Measurements from ENCODE around the gene SFXN5. TPM values are rescaled to one million over a fixed set of nuclear protein-coding genes. Genes with fewer than 3 reads are reported as not detected.

The SFXN5 gene
- polyA plus RNA-seq, 3 donors from 2014 or later: 2.4 to 4.5 (median 3.3) TPM

GRCh38 chr2:72999729-73000725 lies 71.5 kb downstream of the SFXN5 start:
- no peak for DNase-seq
- no peaks in the 10 kb centered on the region for H3K27me3 Mint-ChIP-seq (ENCODE audit: low read depth in 3 of 3)
- no peaks in the 10 kb centered on the region for H3K4me1 Mint-ChIP-seq
- no peaks in the 10 kb centered on the region for H3K9me3 Mint-ChIP-seq
- peaks cover 0 to 3% (median 0%) of the 10 kb centered on the region in 3 donors for H3K36me3 Mint-ChIP-seq
- H3K27ac Mint-ChIP-seq: no peak overlapping the region
- no peak overlapping the region for H3K4me3 Mint-ChIP-seq

GRCh38 chr2:72998724-72999123 lies 72.8 kb downstream of the SFXN5 start:
- no peaks in the 10 kb centered on the region for H3K27me3 Mint-ChIP-seq (ENCODE audit: low read depth in 3 of 3)
- H3K27ac Mint-ChIP-seq: no peak overlapping the region
- H3K9me3 Mint-ChIP-seq: no peaks in the 10 kb centered on the region
- peaks cover 0 to 2% (median 0%) of the 10 kb centered on the region in 3 donors for H3K36me3 Mint-ChIP-seq
- no peaks in the 10 kb centered on the region for H3K4me1 Mint-ChIP-seq
- no peak overlapping the region for H3K4me3 Mint-ChIP-seq
- no peak for DNase-seq

GRCh38 chr2:72998234-72998651 lies 73.3 kb downstream of the SFXN5 start:
- Mint-ChIP-seq H3K4me1 (no peaks in the 10 kb centered on the region), H3K4me3 (no peak overlapping the region), H3K27me3 (ENCODE audit: low read depth in 3 of 3) (no peaks in the 10 kb centered on the region), H3K9me3 (no peaks in the 10 kb centered on the region), H3K27ac (no peak overlapping the region), H3K36me3 (no peaks in the 10 kb centered on the region)
- no peak for DNase-seq

- H3K27me3 Mint-ChIP-seq (ENCODE audit: low read depth in 3 of 3): no peaks in the 10 kb centered on the region
Measured at GRCh38 chr2:72996117-72996502, 75.4 kb downstream of the SFXN5 start.

GRCh38 chr2:72995430-72996116 lies 75.9 kb downstream of the SFXN5 start:
- no peak for DNase-seq
- Mint-ChIP-seq H3K27ac (no peak overlapping the region), H3K4me1 (no peaks in the 10 kb centered on the region), H3K4me3 (no peak overlapping the region), H3K9me3 (no peaks in the 10 kb centered on the region), H3K27me3 (ENCODE audit: low read depth in 3 of 3) (no peaks in the 10 kb centered on the region), H3K36me3 (no peaks in the 10 kb centered on the region)

More at GRCh38 chr2:72996117-72996502, 75.4 kb downstream of the SFXN5 start:
- Mint-ChIP-seq H3K36me3 (no peaks in the 10 kb centered on the region), H3K9me3 (no peaks in the 10 kb centered on the region), H3K4me3 (no peak overlapping the region), H3K4me1 (no peaks in the 10 kb centered on the region), H3K27ac (no peak overlapping the region)
- DNase-seq: no peak

- Mint-ChIP-seq H3K36me3 (no peaks in the 10 kb centered on the region), H3K27ac (no peak overlapping the region)
Measured at GRCh38 chr2:72994991-72995380, 76.5 kb downstream of the SFXN5 start.

GRCh38 chr2:72994282-72994990 lies 77.1 kb downstream of the SFXN5 start:
- DNase-seq: no peak
- Mint-ChIP-seq H3K27me3 (ENCODE audit: low read depth in 3 of 3) (no peaks in the 10 kb centered on the region), H3K9me3 (no peaks in the 10 kb centered on the region)

More at GRCh38 chr2:72994991-72995380, 76.5 kb downstream of the SFXN5 start:
- H3K4me1 Mint-ChIP-seq: no peaks in the 10 kb centered on the region
- no peaks in the 10 kb centered on the region for H3K9me3 Mint-ChIP-seq
- no peak overlapping the region for H3K4me3 Mint-ChIP-seq
- DNase-seq: no peak
- H3K27me3 Mint-ChIP-seq (ENCODE audit: low read depth in 3 of 3): no peaks in the 10 kb centered on the region

GRCh38 chr2:72993933-72994280 lies 77.6 kb downstream of the SFXN5 start:
- H3K9me3 Mint-ChIP-seq: no peaks in the 10 kb centered on the region
- peaks cover 0 to 5% (median 5%) of the 10 kb centered on the region in 3 donors for H3K36me3 Mint-ChIP-seq
- H3K4me3 Mint-ChIP-seq: no peak overlapping the region
- DNase-seq: no peak
- no peaks in the 10 kb centered on the region for H3K27me3 Mint-ChIP-seq (ENCODE audit: low read depth in 3 of 3)
- H3K27ac Mint-ChIP-seq: no peak overlapping the region
- H3K4me1 Mint-ChIP-seq: no peaks in the 10 kb centered on the region

More at GRCh38 chr2:72994282-72994990, 77.1 kb downstream of the SFXN5 start:
- no peaks in the 10 kb centered on the region for H3K4me1 Mint-ChIP-seq
- no peak overlapping the region for H3K27ac Mint-ChIP-seq
- no peak overlapping the region for H3K4me3 Mint-ChIP-seq
- H3K36me3 Mint-ChIP-seq: peaks cover 0 to 2% (median 1%) of the 10 kb centered on the region in 3 donors

- Mint-ChIP-seq H3K9me3 (no peaks in the 10 kb centered on the region), H3K36me3 (peaks cover 0 to 5% (median 5%) of the 10 kb centered on the region in 3 donors), H3K27ac (no peak overlapping the region), H3K4me3 (no peak overlapping the region), H3K4me1 (no peaks in the 10 kb centered on the region), H3K27me3 (ENCODE audit: low read depth in 3 of 3) (no peaks in the 10 kb centered on the region)
- DNase-seq: peak; percentile 44 to 62 (median 51)
Measured at GRCh38 chr2:72993147-72993932, 78.2 kb downstream of the SFXN5 start.

GRCh38 chr2:72992734-72993102 lies 78.8 kb downstream of the SFXN5 start:
- no peaks in the 10 kb centered on the region for H3K4me1 Mint-ChIP-seq
- H3K27me3 Mint-ChIP-seq (ENCODE audit: low read depth in 3 of 3): no peaks in the 10 kb centered on the region
- DNase-seq: no peak
- H3K9me3 Mint-ChIP-seq: no peaks in the 10 kb centered on the region
- peaks cover 0 to 5% (median 5%) of the 10 kb centered on the region in 3 donors for H3K36me3 Mint-ChIP-seq
- no peak overlapping the region for H3K4me3 Mint-ChIP-seq
- H3K27ac Mint-ChIP-seq: no peak overlapping the region

GRCh38 chr2:72991980-72992733 lies 79.4 kb downstream of the SFXN5 start:
- H3K27ac Mint-ChIP-seq: no peak overlapping the region
- DNase-seq: no peak
- H3K27me3 Mint-ChIP-seq (ENCODE audit: low read depth in 3 of 3): no peaks in the 10 kb centered on the region
- peaks cover 0 to 5% (median 5%) of the 10 kb centered on the region in 3 donors for H3K36me3 Mint-ChIP-seq
- no peaks in the 10 kb centered on the region for H3K4me1 Mint-ChIP-seq
- H3K9me3 Mint-ChIP-seq: no peaks in the 10 kb centered on the region
- no peak overlapping the region for H3K4me3 Mint-ChIP-seq

- H3K36me3 Mint-ChIP-seq: peaks cover 0 to 9% (median 9%) of the 10 kb centered on the region in 3 donors
- no peak overlapping the region for H3K4me3 Mint-ChIP-seq
- no peak overlapping the region for H3K27ac Mint-ChIP-seq
- peaks cover 0 to 2% (median 0%) of the 10 kb centered on the region in 3 donors for H3K27me3 Mint-ChIP-seq (ENCODE audit: low read depth in 3 of 3)
- no peak for DNase-seq
- no peaks in the 10 kb centered on the region for H3K4me1 Mint-ChIP-seq
- no peaks in the 10 kb centered on the region for H3K9me3 Mint-ChIP-seq
Measured at GRCh38 chr2:72991439-72991725, 80.1 kb downstream of the SFXN5 start.
